Epithelial cell of proximal tubule (primary cell): Measurements from ENCODE around the gene HOXD3. TPM values are rescaled to one million over a fixed set of nuclear protein-coding genes. Genes with fewer than 3 reads are reported as not detected.

Experiments
- DNase-seq: peaks from one replicate; pipeline ENCODE4 v3.0.0-alpha.2; 2011; ENCODE audit warnings: low read depth
- H3K4me3 ChIP-seq: 2 replicates; pipeline ENCODE4 v1.5.1; 2011; ENCODE audit warnings: low read depth, mild to moderate bottlenecking, low read length
- total RNA-seq: library from RNA; depleted of rRNA; stranded (reverse); fragments of >200 nt; gene quantifications from 2 replicates; pipeline ENCODE4 v1.2.3, GENCODE V29; 2015
- TF ChIP-seq, protein P1 (sequence below): conservative IDR thresholded peaks from 2 replicates; pipeline ENCODE4 v1.5.1; 2012; ENCODE audit warnings: low read depth, mild to moderate bottlenecking, low read length

Gene HOXD3
- total RNA-seq, 1 donor from 2014 or later, result 9.4 TPM

GRCh38 chr2:176122052-176122682, 34.9 kb upstream of the HOXD3 start:
- peak overlapping the region; percentile 73 for H3K4me3 ChIP-seq
- no peak for DNase-seq
- TF ChIP-seq, protein P1, sequence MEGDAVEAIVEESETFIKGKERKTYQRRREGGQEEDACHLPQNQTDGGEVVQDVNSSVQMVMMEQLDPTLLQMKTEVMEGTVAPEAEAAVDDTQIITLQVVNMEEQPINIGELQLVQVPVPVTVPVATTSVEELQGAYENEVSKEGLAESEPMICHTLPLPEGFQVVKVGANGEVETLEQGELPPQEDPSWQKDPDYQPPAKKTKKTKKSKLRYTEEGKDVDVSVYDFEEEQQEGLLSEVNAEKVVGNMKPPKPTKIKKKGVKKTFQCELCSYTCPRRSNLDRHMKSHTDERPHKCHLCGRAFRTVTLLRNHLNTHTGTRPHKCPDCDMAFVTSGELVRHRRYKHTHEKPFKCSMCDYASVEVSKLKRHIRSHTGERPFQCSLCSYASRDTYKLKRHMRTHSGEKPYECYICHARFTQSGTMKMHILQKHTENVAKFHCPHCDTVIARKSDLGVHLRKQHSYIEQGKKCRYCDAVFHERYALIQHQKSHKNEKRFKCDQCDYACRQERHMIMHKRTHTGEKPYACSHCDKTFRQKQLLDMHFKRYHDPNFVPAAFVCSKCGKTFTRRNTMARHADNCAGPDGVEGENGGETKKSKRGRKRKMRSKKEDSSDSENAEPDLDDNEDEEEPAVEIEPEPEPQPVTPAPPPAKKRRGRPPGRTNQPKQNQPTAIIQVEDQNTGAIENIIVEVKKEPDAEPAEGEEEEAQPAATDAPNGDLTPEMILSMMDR, result no peak

DNA sequence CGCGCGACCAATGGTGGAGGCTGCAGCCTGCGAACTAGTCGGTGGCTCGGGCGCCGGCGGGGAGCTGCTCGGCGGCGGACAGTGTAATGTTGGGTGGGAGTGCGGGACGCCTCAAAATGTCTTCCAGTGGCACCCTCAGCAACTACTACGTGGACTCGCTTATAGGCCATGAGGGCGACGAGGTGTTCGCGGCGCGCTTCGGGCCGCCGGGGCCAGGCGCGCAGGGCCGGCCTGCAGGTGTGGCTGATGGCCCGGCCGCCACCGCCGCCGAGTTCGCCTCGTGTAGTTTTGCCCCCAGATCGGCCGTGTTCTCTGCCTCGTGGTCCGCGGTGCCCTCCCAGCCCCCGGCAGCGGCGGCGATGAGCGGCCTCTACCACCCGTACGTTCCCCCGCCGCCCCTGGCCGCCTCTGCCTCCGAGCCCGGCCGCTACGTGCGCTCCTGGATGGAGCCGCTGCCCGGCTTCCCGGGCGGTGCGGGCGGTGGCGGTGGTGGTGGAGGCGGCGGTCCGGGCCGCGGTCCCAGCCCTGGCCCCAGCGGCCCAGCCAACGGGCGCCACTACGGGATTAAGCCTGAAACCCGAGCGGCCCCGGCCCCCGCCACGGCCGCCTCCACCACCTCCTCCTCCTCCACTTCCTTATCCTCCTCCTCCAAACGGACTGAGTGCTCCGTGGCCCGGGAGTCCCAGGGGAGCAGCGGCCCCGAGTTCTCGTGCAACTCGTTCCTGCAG, 34.3 kb upstream of the HOXD3 start, which contains the start of gene HOXD9:
Gene HOXD9 (plus strand): TSS at position 37 of the 728 bp plus-strand sequence. CDS start 50 bp downstream, at position 87.
- TF ChIP-seq, protein P1, result no peak
- peak within 1 kb of the TSS; percentile 73 for H3K4me3 ChIP-seq
- no peak for DNase-seq

GRCh38 chr2:176123411-176124109, 33.5 kb upstream of the HOXD3 start:
- TF ChIP-seq, protein P1, result no peak
- peak overlapping the region; percentile 73 for H3K4me3 ChIP-seq
- no peak for DNase-seq

DNA sequence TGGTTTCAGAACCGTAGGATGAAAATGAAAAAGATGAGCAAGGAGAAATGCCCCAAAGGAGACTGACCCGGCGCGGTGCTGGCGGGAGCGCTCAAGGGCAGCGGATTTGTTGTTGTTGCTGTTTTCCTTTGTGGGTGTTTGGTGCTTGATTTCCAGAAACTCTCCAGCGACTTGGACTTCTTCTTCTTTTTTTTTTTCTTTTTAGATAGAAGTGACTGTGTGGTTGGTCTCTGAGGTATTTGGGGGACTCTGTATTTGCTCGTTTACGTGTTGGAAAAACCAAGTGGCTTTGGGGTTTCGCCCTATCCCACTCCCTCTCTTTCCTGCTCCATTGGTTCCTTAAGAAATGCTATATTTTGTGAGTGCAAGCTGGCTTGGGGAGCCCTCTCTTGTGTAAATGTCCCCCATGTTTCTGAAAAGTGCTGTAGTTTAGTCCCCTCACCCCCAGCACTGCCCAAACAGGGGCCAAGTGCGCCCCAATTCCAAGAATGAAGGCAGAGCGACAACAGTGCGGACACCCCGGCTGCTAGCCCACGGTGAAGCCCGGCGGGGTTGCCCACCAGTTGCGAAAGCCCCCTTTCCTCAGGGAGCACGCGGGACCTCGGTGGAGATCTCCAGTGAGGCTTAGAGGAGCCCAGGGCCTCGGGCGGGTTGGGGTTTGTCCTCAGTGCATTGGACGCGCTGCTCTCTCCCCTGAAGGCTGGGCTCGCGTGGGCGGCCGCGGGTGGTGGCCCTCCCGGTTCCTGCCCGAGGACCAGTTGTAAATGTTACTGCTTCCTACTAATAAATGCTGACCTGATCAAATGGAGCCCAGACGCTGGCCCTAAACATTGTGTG, 32.8 kb upstream of the HOXD3 start:
- DNase-seq, result no peak
- H3K4me3 ChIP-seq, result peak overlapping the region; percentile 73
- TF ChIP-seq, protein P1, result no peak

GRCh38 chr2:176124947-176125771, 31.9 kb upstream of the HOXD3 start:
- no peak for DNase-seq
- peak overlapping the region; percentile 73 for H3K4me3 ChIP-seq
- TF ChIP-seq, protein P1, result no peak

DNA sequence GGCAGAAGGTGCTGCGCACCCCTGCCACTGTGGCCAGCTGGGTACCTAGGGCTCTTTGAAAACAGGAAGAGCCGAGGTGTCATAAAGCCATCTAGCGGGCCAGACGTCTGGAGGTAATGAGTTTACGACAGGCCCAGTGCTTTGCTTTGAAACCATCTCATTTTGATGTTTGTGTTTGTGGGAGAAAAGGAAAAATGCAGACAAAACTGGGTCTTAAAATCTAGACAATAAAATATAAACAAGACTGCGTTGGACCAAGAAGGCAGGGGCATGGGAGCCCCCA, 31.4 kb upstream of the HOXD3 start:
- DNase-seq, result no peak
- TF ChIP-seq, protein P1, result no peak
- no peak overlapping the region for H3K4me3 ChIP-seq
